Heart left ventricle (tissue), 16 donors: Measurements from ENCODE around the gene PER2. TPM values are rescaled to one million over a fixed set of nuclear protein-coding genes. Genes with fewer than 3 reads are reported as not detected.
A peak's percentile ranks its signal among the peaks of the same experiment; 100 is the strongest.

ENCODE experiments used
- ATAC-seq, 4 donors: fragments of 200-7000 bp; cut with Tn5 transposase; one replicate each; pipeline ENCODE4 v1.9.1; 2020 to 2022; ENCODE audit warnings: moderate library complexity in 4 of 4, mild to moderate bottlenecking in 3 of 4, moderate number of reproducible peaks in 1 of 4
- DNase-seq, 5 donors: peaks; one replicate each; pipeline ENCODE4 v3.0.0-alpha.2; 2020
- H3K27ac ChIP-seq, 12 donors: fragments of 200-600 bp; sonication (generic) in 4 of 12; one replicate each; pipeline versions ENCODE4 v1.5.0 to v1.8.0; 2016 to 2022; ENCODE audit warnings: mild to moderate bottlenecking in 2 of 12
- H3K27me3 ChIP-seq, 9 donors: fragments of 200-600 bp; sonication (generic) in 2 of 9; one replicate each; pipeline versions ENCODE4 v1.5.1 to v1.8.0; 2016 to 2022; ENCODE audit warnings: mild to moderate bottlenecking in 3 of 9
- H3K36me3 ChIP-seq, 9 donors: fragments of 200-600 bp; sonication (generic) in 2 of 9; one replicate each; pipeline versions ENCODE4 v1.5.0 to v1.8.0; 2018 to 2022; ENCODE audit warnings: mild to moderate bottlenecking in 2 of 9
- H3K4me1 ChIP-seq, 12 donors: fragments of 200-600 bp; sonication (generic) in 4 of 12; one replicate each; pipeline versions ENCODE4 v1.5.0 to v1.8.0; 2016 to 2022; ENCODE audit warnings: mild to moderate bottlenecking in 3 of 12
- H3K4me3 ChIP-seq, 12 donors: fragments of 200-600 bp; sonication (generic) in 4 of 12; one replicate each; pipeline versions ENCODE4 v1.5.0 to v1.8.0; 2017 to 2022; ENCODE audit warnings: mild to moderate bottlenecking in 9 of 12, moderate library complexity in 4 of 12
- H3K9me3 ChIP-seq, 12 donors: fragments of 200-600 bp; sonication (generic) in 4 of 12; one replicate each; pipeline versions ENCODE4 v1.5.0 to v1.8.0; 2016 to 2022; ENCODE audit warnings: mild to moderate bottlenecking in 1 of 12
- CTCF ChIP-seq, 12 donors: fragments of 200-600 bp; sonication (generic) in 4 of 12; IDR thresholded peaks; one replicate each; pipeline versions ENCODE4 v1.5.0 to v1.8.0; 2018 to 2022; ENCODE audit warnings: antibody characterized with exemption in 12 of 12, mild to moderate bottlenecking in 5 of 12
- POLR2A ChIP-seq, 2 donors: fragments of 450-650 bp; IDR thresholded peaks; one replicate each; pipeline ENCODE4 v1.6.1; 2017; ENCODE audit warnings: antibody characterized with exemption in 2 of 2, mild to moderate bottlenecking in 2 of 2, moderate library complexity in 2 of 2
- WGBS, 4 donors: extraction: QIAGEN DNeasy Blood & Tissue Kit in 2 of 4; methylation state at CpG; one replicate each; pipeline versions ENCODE4 v1.1.5 to v1.1.7; 2013 to 2018; 5-methylcytosine and 5-hydroxymethylcytosine counted together
- intact Hi-C, 10 donors: fragments of 100-400 bp; cut with DNase I; formaldehyde crosslinking; loops; one replicate each; pipeline versions ENCODE4 v1.11.1 to v1.14.2; 2022
- polyA plus RNA-seq, 2 donors: library from polyadenylated mRNA; stranded (reverse); fragments of 200-250 nt; gene quantifications; one replicate each; pipeline ENCODE4 v1.2.3, GENCODE V29; 2013
- total RNA-seq, 9 donors: library from RNA; depleted of rRNA in 2 of 9; stranded (reverse); fragments of >200 nt in 2 of 9; fragmentation: NEBNext Ultra II Directional in 3 of 9; extraction: Animal tissue kit (Norgen Biotek cat#: 25700) in 3 of 9; gene quantifications; one replicate each; pipeline versions ENCODE4 v1.1.0 to v1.2.4, GENCODE V29; 2016 to 2023
- donor health status: ischemic (EF 13 %, LVEDD 7.1; RV severe dilation, severe dysfunction).
- donor health status: healthy with polysubstance abuse.
- donor health status: DM: no; HTN: yes; CAD: no.
- donor health status: DM: no; HTN: no; CAD: no.
- donor health status: ischemic (EF 25% LVEDD 6.9; RV normal size, moderate dysfunction).
- donor health status: ischemic (EF 25% LVEDD 5.7; RV mildly dilated, moderate dysfunction).
- donor health status: healthy.
- donor health status: DM: yes; HTN: yes; CAD: no.
- donor health status: ischemic (EF 35%, LVEDD 5.7; RV mildly dilated, moderate dysfunction).
- donor health status: nonischemic (EF 11% LVEDD 7.7; RV severe dilation, severe dysfunction).
- donor health status: DM: yes; HTN: yes; CAD: no.
- donor health status: PGD.
- donor health status: ischemic (EF 29% LVEDD 5.4; RV normal size, mild dysfunction).
- donor health status: nonischemic (EF 23%, LVEDD 6.1; RV moderate dilation, normal function).

Gene PER2
- total and polyA plus RNA-seq, 11 donors = 1.6 to 17.1 (median 4.2) TPM

- DNase-seq (peak in 1 of 5 donors; percentile 27), ATAC-seq (no peak)
- TF ChIP-seq POLR2A (IDR thresholded peaks at IDR 0.05) (no peak), CTCF (IDR thresholded peaks at IDR 0.05) (no peak)
- H3K4me1 ChIP-seq = no peaks in the 10 kb centered on the region
- WGBS, 4 donors = 85 to 96% (median 94%) methylated on average over 7 of the region's 7 CpGs
- H3K27ac ChIP-seq = no peak overlapping the region
- no peaks in the 10 kb centered on the region for H3K27me3 ChIP-seq
- intact Hi-C loops = loop anchor here in 1 of 10 donors (10.0 kb wide), 1 partner anchor 96 kb away; the partner anchor contains the start of gene ERFE
- H3K9me3 ChIP-seq = no peaks in the 10 kb centered on the region
- H3K36me3 ChIP-seq = peaks cover 3 to 99% (median 88%) of the 10 kb centered on the region in 9 donors
- H3K4me3 ChIP-seq = no peak overlapping the region
These were observed 37.5 kb downstream of the PER2 start for GRCh38 chr2:238250896-238251295.

GRCh38 chr2:238247841-238248453 lies 40.5 kb downstream of the PER2 start:
- ATAC-seq (peak in 1 of 4 donors; percentile 12), DNase-seq (peak in 2 of 5 donors; percentile 21 to 33)
- peaks cover 0 to 7% (median 2%) of the 10 kb centered on the region in 12 donors for H3K4me1 ChIP-seq
- H3K27me3 ChIP-seq = no peaks in the 10 kb centered on the region
- H3K36me3 ChIP-seq = peaks cover 3 to 92% (median 77%) of the 10 kb centered on the region in 9 donors
- no peak overlapping the region for H3K27ac ChIP-seq
- no peaks in the 10 kb centered on the region for H3K9me3 ChIP-seq
- intact Hi-C loops = no loop called here
- no peak for TF ChIP-seq CTCF (IDR thresholded peaks at IDR 0.05)
- 66 to 81% (median 73%) methylated on average over 10 of the region's 10 CpGs for WGBS, 4 donors
- no peak overlapping the region for H3K4me3 ChIP-seq

DNA sequence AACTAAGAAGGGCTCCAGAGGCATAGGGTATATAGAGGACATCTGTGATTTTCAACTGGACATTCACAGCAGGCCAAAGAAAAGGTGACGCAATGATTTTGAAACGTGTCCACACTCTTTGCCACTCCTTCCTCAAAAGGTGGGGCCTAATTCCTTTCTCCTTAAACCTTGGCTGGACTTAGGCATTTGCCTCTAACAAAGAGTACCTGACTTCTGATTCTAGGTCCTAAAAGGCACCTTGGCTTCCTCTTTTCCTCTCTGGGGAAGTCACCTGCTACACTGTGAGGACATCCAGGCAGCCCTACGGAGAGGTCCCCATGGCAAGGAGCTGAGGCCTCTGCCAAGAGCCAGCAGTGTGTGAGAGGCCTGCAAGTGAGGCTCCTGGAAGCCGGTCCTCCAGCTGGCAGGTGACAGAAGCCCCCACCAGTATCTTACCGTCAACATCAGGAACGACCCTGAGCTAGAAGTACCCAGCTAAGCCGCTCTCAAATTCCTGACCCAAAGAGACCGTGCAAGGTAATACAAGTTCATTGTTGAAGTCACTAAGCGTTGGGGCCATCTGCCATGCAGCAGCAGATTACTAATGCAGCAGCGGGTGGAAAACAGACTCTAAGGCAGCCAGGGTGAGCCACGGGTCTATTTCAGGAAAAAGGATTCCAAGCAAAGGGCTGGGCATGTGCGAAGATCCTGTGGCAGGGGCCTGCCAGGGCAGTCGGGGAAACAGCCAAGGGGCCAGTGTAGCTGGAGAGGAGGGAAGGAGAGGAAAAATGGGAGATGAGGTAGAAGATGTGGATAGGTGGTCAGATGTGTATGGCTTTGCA lies 41.2 kb downstream of the PER2 start:
- ATAC-seq (peak in 3 of 4 donors; percentile 13 to 28 (median 14)), DNase-seq (peak in 1 of 5 donors; percentile 30)
- intact Hi-C loops = no loop called here
- 83 to 91% (median 87%) methylated on average over 11 to 13 of the region's 13 CpGs for WGBS, 4 donors
- Histone ChIP-seq H3K27ac (no peak overlapping the region), H3K4me1 (peaks cover 0 to 15% (median 9%) of the 10 kb centered on the region in 12 donors), H3K4me3 (no peak overlapping the region), H3K9me3 (no peaks in the 10 kb centered on the region), H3K36me3 (peaks cover 3 to 85% (median 69%) of the 10 kb centered on the region in 9 donors), H3K27me3 (no peaks in the 10 kb centered on the region)
- TF ChIP-seq POLR2A (IDR thresholded peaks at IDR 0.05) = no peak
- no peak for TF ChIP-seq CTCF (IDR thresholded peaks at IDR 0.05)

GRCh38 chr2:238244151-238244550 lies 44.3 kb downstream of the PER2 start:
- TF ChIP-seq CTCF (IDR thresholded peaks at IDR 0.05) (no peak), POLR2A (IDR thresholded peaks at IDR 0.05) (no peak)
- no peak for DNase-seq
- Histone ChIP-seq H3K4me3 (no peak overlapping the region), H3K27me3 (peaks cover 0 to 13% (median 0%) of the 10 kb centered on the region in 9 donors), H3K9me3 (no peaks in the 10 kb centered on the region), H3K4me1 (peaks cover 0 to 34% (median 17%) of the 10 kb centered on the region in 12 donors), H3K27ac (no peak overlapping the region), H3K36me3 (peaks cover 0 to 55% (median 41%) of the 10 kb centered on the region in 9 donors)
- ATAC-seq = no peak
- 96 to 98% (median 96%) methylated on average over 5 of the region's 5 CpGs for WGBS, 4 donors
- intact Hi-C loops = loop anchor here in 1 of 10 donors (5.0 kb wide), 1 partner anchor 42 kb away; the partner anchor contains the start of gene ILKAP
